Measurements from ENCODE around the gene BCL2L1.

Gene BCL2L1

DNA sequence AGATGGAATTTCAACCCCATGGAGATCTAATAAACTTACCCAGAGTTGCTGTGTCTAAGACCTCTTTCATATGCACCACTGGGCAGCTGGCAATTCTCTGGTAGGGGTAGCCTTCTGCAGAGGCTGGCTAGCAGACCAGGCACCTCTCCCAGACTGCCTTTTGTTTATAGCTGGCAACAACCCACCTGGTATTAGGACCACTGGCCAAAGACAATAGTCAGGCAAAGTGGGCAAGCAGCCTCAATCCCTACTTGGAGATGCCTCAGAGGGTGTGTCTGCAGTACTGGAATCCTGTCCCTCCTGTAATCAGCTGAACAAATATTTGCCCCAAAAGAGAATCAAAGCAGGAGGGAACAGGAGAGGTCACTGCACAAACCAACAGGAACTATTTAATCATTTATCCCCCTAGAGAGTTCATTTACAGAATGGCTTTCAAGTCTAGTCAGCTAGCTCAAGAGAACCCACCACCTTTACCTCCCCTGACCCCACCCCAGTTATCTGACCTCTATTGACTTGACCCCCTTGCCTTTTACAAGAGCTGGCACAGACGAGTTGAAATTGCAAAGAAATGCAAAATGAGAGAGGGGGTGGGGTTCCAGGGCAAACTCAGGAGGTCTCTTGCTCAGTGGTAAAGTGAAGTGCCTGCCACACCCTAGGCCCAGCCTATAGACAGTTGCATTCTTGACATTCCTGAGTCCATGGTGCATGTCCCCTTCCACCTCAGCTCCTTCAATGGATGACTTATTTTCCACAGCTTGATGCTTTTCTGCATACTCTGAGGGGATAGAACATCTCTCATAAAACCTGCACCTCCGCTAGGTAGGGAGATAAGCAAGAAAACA is 2.8 kb downstream of the BCL2L1 start:
- intact Hi-C loops (cut with DNase I; ENCODE audit: low total_unique reads) = loop anchor here (10.0 kb wide), 2 partner anchors 155 to 235 kb away; partner anchors contain the start of gene PDRG1
- TF ChIP-seq, protein P1, sequence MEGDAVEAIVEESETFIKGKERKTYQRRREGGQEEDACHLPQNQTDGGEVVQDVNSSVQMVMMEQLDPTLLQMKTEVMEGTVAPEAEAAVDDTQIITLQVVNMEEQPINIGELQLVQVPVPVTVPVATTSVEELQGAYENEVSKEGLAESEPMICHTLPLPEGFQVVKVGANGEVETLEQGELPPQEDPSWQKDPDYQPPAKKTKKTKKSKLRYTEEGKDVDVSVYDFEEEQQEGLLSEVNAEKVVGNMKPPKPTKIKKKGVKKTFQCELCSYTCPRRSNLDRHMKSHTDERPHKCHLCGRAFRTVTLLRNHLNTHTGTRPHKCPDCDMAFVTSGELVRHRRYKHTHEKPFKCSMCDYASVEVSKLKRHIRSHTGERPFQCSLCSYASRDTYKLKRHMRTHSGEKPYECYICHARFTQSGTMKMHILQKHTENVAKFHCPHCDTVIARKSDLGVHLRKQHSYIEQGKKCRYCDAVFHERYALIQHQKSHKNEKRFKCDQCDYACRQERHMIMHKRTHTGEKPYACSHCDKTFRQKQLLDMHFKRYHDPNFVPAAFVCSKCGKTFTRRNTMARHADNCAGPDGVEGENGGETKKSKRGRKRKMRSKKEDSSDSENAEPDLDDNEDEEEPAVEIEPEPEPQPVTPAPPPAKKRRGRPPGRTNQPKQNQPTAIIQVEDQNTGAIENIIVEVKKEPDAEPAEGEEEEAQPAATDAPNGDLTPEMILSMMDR (IDR thresholded peaks at IDR 0.05) = no peak
- H3K4me3 ChIP-seq = peak overlapping the region; percentile 76
- peak in 1 of 2 donors; percentile 72 for DNase-seq
- H3K9me3 ChIP-seq = no peaks in the 10 kb centered on the region
- peak overlapping the region; percentile 97 to 99 for H3K27ac ChIP-seq
- H3K27me3 ChIP-seq = no peaks in the 10 kb centered on the region
- peaks cover 0 to 7% (median 6%) of the 10 kb centered on the region in 3 donors for H3K36me3 ChIP-seq
- H3K4me1 ChIP-seq = peaks cover 0 to 60% (median 53%) of the 10 kb centered on the region in 4 donors

DNA sequence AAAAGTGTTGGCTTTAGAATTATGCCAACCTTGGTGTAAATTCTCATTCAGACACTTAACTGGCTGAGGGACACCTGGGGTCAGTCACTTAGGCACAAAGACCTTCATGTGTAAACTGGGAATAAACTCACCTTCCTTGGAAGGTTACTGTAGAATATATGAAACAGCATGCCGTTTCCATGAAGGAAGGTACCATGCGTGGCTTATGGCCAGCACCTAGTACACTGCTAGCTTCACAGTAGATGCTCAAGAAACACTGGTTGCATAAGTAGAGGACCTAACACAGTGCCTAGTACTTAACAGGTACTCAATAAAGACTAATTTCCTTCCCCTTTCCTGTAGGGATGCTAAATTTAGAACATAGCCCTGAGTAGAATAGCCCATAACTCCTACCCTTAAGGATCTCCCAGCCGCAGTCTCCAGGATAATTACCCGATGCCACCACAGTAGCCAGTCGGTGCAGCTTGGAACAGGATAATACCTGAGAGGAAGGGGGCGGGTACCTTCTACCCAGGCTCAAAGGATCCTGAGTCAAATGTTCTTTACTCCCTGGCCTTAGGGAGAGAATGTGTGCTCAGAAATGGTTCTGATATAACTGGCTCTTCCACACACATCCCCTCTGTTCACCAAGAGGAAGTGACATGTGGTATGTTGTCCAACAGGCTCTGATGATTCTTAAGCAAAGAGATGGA is 3.6 kb downstream of the BCL2L1 start:
- intact Hi-C loops (cut with DNase I; ENCODE audit: low total_unique reads) = no loop called here
- peak in 1 of 2 donors; percentile 43 for DNase-seq
- H3K4me3 ChIP-seq = peak overlapping the region; percentile 76
- no peaks in the 10 kb centered on the region for H3K27me3 ChIP-seq
- H3K27ac ChIP-seq = peak overlapping the region; percentile 97 to 99
- TF ChIP-seq, protein P1 (IDR thresholded peaks at IDR 0.05) = no peak
- H3K9me3 ChIP-seq = no peaks in the 10 kb centered on the region
- H3K4me1 ChIP-seq = peaks cover 0 to 67% (median 60%) of the 10 kb centered on the region in 4 donors
- peaks cover 0 to 13% (median 6%) of the 10 kb centered on the region in 3 donors for H3K36me3 ChIP-seq

DNA sequence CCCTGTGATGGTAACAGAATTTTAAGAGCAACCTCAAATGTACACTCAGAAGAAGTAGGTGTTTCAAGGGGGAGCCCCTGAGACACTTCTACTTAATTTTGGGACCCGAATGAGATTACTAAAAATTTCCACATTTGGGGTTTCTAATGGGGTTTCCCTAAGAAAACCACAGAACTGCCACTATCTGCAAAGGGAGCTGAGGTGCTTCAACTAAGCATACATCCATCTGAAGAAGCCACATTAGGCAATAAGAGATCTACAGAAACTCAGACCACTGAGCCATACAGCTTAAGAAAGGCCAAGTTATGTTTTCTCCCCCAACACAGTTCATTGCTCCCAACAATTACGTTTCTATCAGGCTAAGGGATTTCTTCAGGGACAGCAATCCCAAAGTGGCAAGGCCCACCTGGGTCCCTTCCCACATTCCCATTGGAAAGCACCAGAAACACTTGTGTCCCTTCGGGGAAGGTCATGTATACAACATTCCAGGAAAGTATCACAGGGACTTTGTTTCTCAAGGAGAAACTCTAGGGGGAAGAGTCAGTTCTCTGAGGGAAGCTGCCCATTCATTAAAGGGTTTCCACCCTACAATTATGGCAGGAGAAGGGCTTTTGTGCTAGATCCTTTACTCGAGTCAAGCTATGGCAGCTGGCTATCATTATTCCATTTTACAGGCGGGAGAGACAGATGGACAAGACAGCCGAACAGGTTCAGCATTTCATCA is 5.0 kb downstream of the BCL2L1 start:
- H3K4me1 ChIP-seq = peaks cover 0 to 82% (median 72%) of the 10 kb centered on the region in 4 donors
- no peaks in the 10 kb centered on the region for H3K27me3 ChIP-seq
- intact Hi-C loops (cut with DNase I; ENCODE audit: low total_unique reads) = no loop called here
- H3K27ac ChIP-seq = peak overlapping the region; percentile 97 to 99
- DNase-seq = no peak
- H3K4me3 ChIP-seq = peak overlapping the region; percentile 76
- TF ChIP-seq, protein P1 (IDR thresholded peaks at IDR 0.05) = no peak
- H3K36me3 ChIP-seq = peaks cover 0 to 13% (median 6%) of the 10 kb centered on the region in 3 donors
- H3K9me3 ChIP-seq = no peaks in the 10 kb centered on the region

DNA sequence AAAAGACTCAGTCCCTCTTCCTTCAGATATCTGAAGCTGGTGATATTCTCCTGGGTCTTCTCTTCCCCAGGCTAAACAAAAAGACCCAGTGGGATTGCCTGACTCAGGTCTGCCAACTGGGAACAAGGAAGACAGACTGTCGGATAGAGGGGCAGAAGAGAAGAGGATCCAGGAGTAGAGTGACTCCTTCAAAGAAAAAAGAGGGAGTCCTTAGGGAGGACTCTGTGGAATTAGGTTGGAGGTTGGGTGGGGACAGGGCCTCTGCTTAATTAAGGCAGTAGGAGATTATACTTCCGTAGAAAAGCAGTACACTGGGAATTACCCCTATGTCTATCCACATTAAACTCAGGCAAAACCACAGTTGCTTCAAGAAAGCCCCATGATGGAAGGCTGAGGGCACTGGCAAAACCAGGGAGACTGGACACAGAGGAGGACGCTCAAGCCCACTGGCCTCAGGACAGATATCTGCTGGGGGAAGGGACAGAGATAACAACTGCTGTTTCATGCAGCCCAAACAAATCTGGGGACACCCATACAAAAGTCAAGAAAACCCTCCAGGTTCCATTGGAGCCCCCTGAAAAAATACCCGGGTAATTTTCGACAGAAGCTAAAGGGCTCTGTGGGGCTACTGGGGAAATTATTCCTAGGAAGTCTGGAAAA is 5.7 kb downstream of the BCL2L1 start:
- peaks cover 0 to 13% (median 6%) of the 10 kb centered on the region in 3 donors for H3K36me3 ChIP-seq
- TF ChIP-seq, protein P1 (IDR thresholded peaks at IDR 0.05) = no peak
- peak in 1 of 2 donors; percentile 53 for DNase-seq
- intact Hi-C loops (cut with DNase I; ENCODE audit: low total_unique reads) = no loop called here
- peak overlapping the region; percentile 76 for H3K4me3 ChIP-seq
- no peaks in the 10 kb centered on the region for H3K9me3 ChIP-seq
- H3K27ac ChIP-seq = peak overlapping the region; percentile 97 to 99
- peaks cover 0 to 88% (median 79%) of the 10 kb centered on the region in 4 donors for H3K4me1 ChIP-seq
- H3K27me3 ChIP-seq = no peaks in the 10 kb centered on the region

DNA sequence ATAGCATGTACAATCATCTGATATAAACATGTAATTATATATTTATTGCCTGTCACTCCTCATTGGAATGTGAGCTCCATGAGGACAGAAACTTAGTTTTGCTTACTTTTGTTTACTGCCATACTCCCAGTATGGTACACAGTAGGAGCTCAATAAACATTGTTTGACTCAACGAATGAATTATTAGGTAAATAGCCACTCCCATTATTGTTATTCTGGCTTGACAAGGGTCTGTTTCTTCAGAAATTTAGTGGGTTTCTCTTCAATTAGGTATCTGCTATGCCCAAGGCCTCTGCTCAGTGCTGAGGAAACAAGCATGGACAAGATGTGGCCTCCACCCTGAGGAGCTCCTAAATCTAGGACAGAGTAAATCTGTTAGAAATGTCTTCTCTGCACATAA is 6.3 kb downstream of the BCL2L1 start:
- H3K4me3 ChIP-seq = peak overlapping the region; percentile 76
- peak overlapping the region; percentile 97 to 99 for H3K27ac ChIP-seq
- H3K36me3 ChIP-seq = peaks cover 0 to 8% (median 6%) of the 10 kb centered on the region in 3 donors
- DNase-seq = no peak
- no peaks in the 10 kb centered on the region for H3K9me3 ChIP-seq
- peaks cover 0 to 94% (median 82%) of the 10 kb centered on the region in 4 donors for H3K4me1 ChIP-seq
- TF ChIP-seq, protein P1 (IDR thresholded peaks at IDR 0.05) = no peak
- intact Hi-C loops (cut with DNase I; ENCODE audit: low total_unique reads) = no loop called here
- H3K27me3 ChIP-seq = no peaks in the 10 kb centered on the region
